ENCODE measurements around the gene MTM1. TPM values are rescaled to one million over a fixed set of nuclear protein-coding genes. Genes with fewer than 3 reads are reported as not detected.

The MTM1 gene
- total RNA-seq, 1 experiment from 2014 or later, result 11.6 TPM

GRCh38 chrX:150540965-150541364 lies 27.5 kb upstream of the MTM1 start:
- ChIA-PET POLR2A (no interaction called here), CTCF (no interaction called here)
- H3K4me1 Mint-ChIP-seq (ENCODE audit: insufficient read depth, unreplicated experiment), result no peaks in the 10 kb centered on the region
- no peaks in the 10 kb centered on the region for H3K27me3 Mint-ChIP-seq (ENCODE audit: insufficient read depth, unreplicated experiment)
- H3K4me3 Mint-ChIP-seq (ENCODE audit: unreplicated experiment), result no peak overlapping the region
- peaks cover 7% of the 10 kb centered on the region for H3K9me3 Mint-ChIP-seq (ENCODE audit: unreplicated experiment)
- intact Hi-C loops (cut with micrococcal nuclease), result no loop called here
- no TSS peak for BruUV-seq (replicated peaks)
- DNase-seq (ENCODE audit: unreplicated experiment), result no peak
- H3K27ac Mint-ChIP-seq (ENCODE audit: low read depth, unreplicated experiment), result no peak overlapping the region
- no peaks in the 10 kb centered on the region for H3K36me3 Mint-ChIP-seq (ENCODE audit: insufficient read depth, unreplicated experiment)
- TF ChIP-seq CTCF (IDR thresholded peaks at IDR 0.05; ENCODE audit: unreplicated experiment), result no peak

- Mint-ChIP-seq H3K4me3 (ENCODE audit: unreplicated experiment) (no peak overlapping the region), H3K4me1 (ENCODE audit: insufficient read depth, unreplicated experiment) (no peaks in the 10 kb centered on the region), H3K27me3 (ENCODE audit: insufficient read depth, unreplicated experiment) (no peaks in the 10 kb centered on the region), H3K9me3 (ENCODE audit: unreplicated experiment) (no peaks in the 10 kb centered on the region), H3K27ac (ENCODE audit: low read depth, unreplicated experiment) (no peak overlapping the region), H3K36me3 (ENCODE audit: insufficient read depth, unreplicated experiment) (no peaks in the 10 kb centered on the region)
- ChIA-PET CTCF (interaction anchor here (0.6 kb wide), 2 partner anchors 30 to 1867 kb away, joined by 3 read pairs; no protein-coding TSS in a partner anchor), POLR2A (no interaction called here)
- no peak for DNase-seq (ENCODE audit: unreplicated experiment)
- no peak for TF ChIP-seq CTCF (IDR thresholded peaks at IDR 0.05; ENCODE audit: unreplicated experiment)
- BruUV-seq (replicated peaks), result no TSS peak
- intact Hi-C loops (cut with micrococcal nuclease), result no loop called here
Measured at GRCh38 chrX:150542846-150543229, 25.6 kb upstream of the MTM1 start.

GRCh38 chrX:150543230-150544155 lies 24.9 kb upstream of the MTM1 start:
- no TSS peak for BruUV-seq (replicated peaks)
- peaks cover 4% of the 10 kb centered on the region for H3K4me1 Mint-ChIP-seq (ENCODE audit: insufficient read depth, unreplicated experiment)
- no peaks in the 10 kb centered on the region for H3K36me3 Mint-ChIP-seq (ENCODE audit: insufficient read depth, unreplicated experiment)
- no peaks in the 10 kb centered on the region for H3K9me3 Mint-ChIP-seq (ENCODE audit: unreplicated experiment)
- ChIA-PET POLR2A (no interaction called here), CTCF (interaction anchor here (0.5 to 1.4 kb wide), 2 partner anchors 12 to 158 kb away, joined by 5 to 6 read pairs; no protein-coding TSS in a partner anchor)
- H3K27me3 Mint-ChIP-seq (ENCODE audit: insufficient read depth, unreplicated experiment), result no peaks in the 10 kb centered on the region
- H3K4me3 Mint-ChIP-seq (ENCODE audit: unreplicated experiment), result no peak overlapping the region
- TF ChIP-seq CTCF (IDR thresholded peaks at IDR 0.05; ENCODE audit: unreplicated experiment), result no peak
- no peak for DNase-seq (ENCODE audit: unreplicated experiment)
- H3K27ac Mint-ChIP-seq (ENCODE audit: low read depth, unreplicated experiment), result no peak overlapping the region
- intact Hi-C loops (cut with micrococcal nuclease), result loop anchor here (1.0 kb wide), 2 partner anchors 44 to 138 kb away; no protein-coding TSS in a partner anchor

GRCh38 chrX:150544222-150544787 lies 24.1 kb upstream of the MTM1 start:
- ChIA-PET POLR2A (no interaction called here), CTCF (interaction anchor here (0.5 to 1.4 kb wide), 2 partner anchors 11 to 157 kb away, joined by 5 to 6 read pairs; no protein-coding TSS in a partner anchor)
- DNase-seq (ENCODE audit: unreplicated experiment), result peak; percentile 45
- intact Hi-C loops (cut with micrococcal nuclease), result loop anchor here (1.0 kb wide), 2 partner anchors 43 to 137 kb away; no protein-coding TSS in a partner anchor
- no peak for TF ChIP-seq CTCF (IDR thresholded peaks at IDR 0.05; ENCODE audit: unreplicated experiment)
- H3K9me3 Mint-ChIP-seq (ENCODE audit: unreplicated experiment), result no peaks in the 10 kb centered on the region
- H3K36me3 Mint-ChIP-seq (ENCODE audit: insufficient read depth, unreplicated experiment), result no peaks in the 10 kb centered on the region
- no peak overlapping the region for H3K4me3 Mint-ChIP-seq (ENCODE audit: unreplicated experiment)
- H3K4me1 Mint-ChIP-seq (ENCODE audit: insufficient read depth, unreplicated experiment), result peaks cover 11% of the 10 kb centered on the region
- BruUV-seq (replicated peaks), result no TSS peak
- peaks cover 2% of the 10 kb centered on the region for H3K27me3 Mint-ChIP-seq (ENCODE audit: insufficient read depth, unreplicated experiment)
- H3K27ac Mint-ChIP-seq (ENCODE audit: low read depth, unreplicated experiment), result no peak overlapping the region

All from MCF 10A (cell line).